SK-N-SH (cell line): ENCODE results near the gene ID4. TPM values are rescaled to one million over a fixed set of nuclear protein-coding genes. Genes with fewer than 3 reads are reported as not detected.

ENCODE experiments used
- CTCF ChIA-PET: fragments of 300-600, 350-600 bp; formaldehyde crosslinking; extraction: SDS; loops from one replicate; lab custom pipeline; 2021; lab: Yijun Ruan, JAX
- POLR2A ChIA-PET: fragments of 350-600 bp; sonication (Branson Sonifier 250); formaldehyde crosslinking; extraction: SDS; loops from one replicate; lab custom pipeline; 2020; ENCODE audit warnings: antibody characterized with exemption, inconsistent platforms; lab: Yijun Ruan, JAX
- DNase-seq: peaks from one replicate; pipeline ENCODE4 v3.0.0; 2012
- H2AFZ ChIP-seq: fragments of 200-600 bp; sonication (generic); 2 replicates; pipeline ENCODE4 v1.8.1; 2016; ENCODE audit warnings: antibody characterized with exemption, mild to moderate bottlenecking, low read depth
- H3F3A ChIP-seq: fragments of 200-600 bp; sonication (generic); replicated peaks from 2 replicates; pipeline ENCODE3; 2016; ENCODE audit warnings: antibody characterized with exemption, mild to moderate bottlenecking; ENCODE audit not compliant: insufficient read depth
- H3K27ac ChIP-seq, 2 experiments: fragments of 200-500 bp in 1 of 2; fragments of 200-600 bp in 1 of 2; sonication (Bioruptor generic) in 1 of 2; sonication (generic), shearing (Covaris generic) in 1 of 2; 2 replicates each; pipeline versions ENCODE4 v1.5.1 to v1.6.1; 2014 to 2016; ENCODE audit warnings: low read depth in 2 of 2, inconsistent platforms in 1 of 2, low read length in 1 of 2, mild to moderate bottlenecking in 1 of 2, mixed read lengths in 1 of 2
- H3K27me3 ChIP-seq: fragments of 200-600 bp; sonication (generic), shearing (Covaris generic); 2 replicates; pipeline ENCODE4 v1.6.1; 2016; ENCODE audit warnings: mixed run types; ENCODE audit not compliant: insufficient read depth
- H3K36me3 ChIP-seq, 2 experiments: fragments of 200-500 bp in 1 of 2; fragments of 200-600 bp in 1 of 2; sonication (Bioruptor generic) in 1 of 2; sonication (generic) in 1 of 2; replicated peaks in 1 of 2; 2 replicates each; pipeline versions ENCODE3 to v1.5.1; 2014 to 2016; ENCODE audit warnings: low read length in 1 of 2, mild to moderate bottlenecking in 1 of 2; ENCODE audit not compliant: insufficient read depth in 2 of 2, control insufficient read depth in 1 of 2
- H3K4me1 ChIP-seq, 2 experiments: fragments of 200-500 bp in 1 of 2; fragments of 200-600 bp in 1 of 2; sonication (Bioruptor generic) in 1 of 2; sonication (generic), shearing (Covaris generic) in 1 of 2; 2 replicates each; pipeline versions ENCODE4 v1.5.1 to v1.6.1; 2014 to 2016; ENCODE audit warnings: low read depth in 1 of 2, low read length in 1 of 2, mixed run types in 1 of 2; ENCODE audit not compliant: insufficient read depth in 2 of 2, control insufficient read depth in 1 of 2
- H3K4me2 ChIP-seq: fragments of 200-600 bp; sonication (generic), shearing (Covaris generic); 2 replicates; pipeline ENCODE4 v1.6.1; 2017; ENCODE audit warnings: mixed run types
- H3K4me3 ChIP-seq, 2 experiments: fragments of 200-500 bp in 1 of 2; fragments of 200-600 bp in 1 of 2; sonication (Bioruptor generic) in 1 of 2; sonication (generic), shearing (Covaris generic) in 1 of 2; 2 replicates each; pipeline versions ENCODE4 v1.5.1 to v1.8.1; 2014 to 2016; ENCODE audit warnings: low read depth in 2 of 2, inconsistent platforms in 1 of 2, low read length in 1 of 2, mild to moderate bottlenecking in 1 of 2, mixed read lengths in 1 of 2, moderate library complexity in 1 of 2
- H3K79me2 ChIP-seq: fragments of 200-600 bp; sonication (generic); 2 replicates; pipeline ENCODE4 v1.8.1; 2017; ENCODE audit warnings: mild to moderate bottlenecking; ENCODE audit not compliant: insufficient read depth
- H3K9ac ChIP-seq: fragments of 200-600 bp; sonication (generic); 2 replicates; pipeline ENCODE4 v1.6.1; 2017; ENCODE audit warnings: mixed run types
- H3K9me2 ChIP-seq: fragments of 200-600 bp; sonication (generic); 2 replicates; pipeline ENCODE4 v1.6.1; 2017; ENCODE audit warnings: mixed run types
- H3K9me3 ChIP-seq: fragments of 200-600 bp; sonication (generic); 2 replicates; pipeline ENCODE4 v1.6.1; 2017; ENCODE audit warnings: mixed run types, mild to moderate bottlenecking, moderate library complexity
- H4K20me1 ChIP-seq: fragments of 200-600 bp; sonication (generic); 2 replicates; pipeline ENCODE4 v1.6.1; 2017; ENCODE audit warnings: mild to moderate bottlenecking, mixed run types; ENCODE audit not compliant: insufficient read depth
- CHD2 ChIP-seq: fragments of 150-350 bp; IDR thresholded peaks from 2 replicates; pipeline ENCODE4 v1.6.1; 2018; ENCODE audit warnings: low read length; ENCODE audit not compliant: partially characterized antibody
- EP300 ChIP-seq, 2 experiments: IDR thresholded peaks; 2 replicates each; pipeline versions ENCODE4 v1.4.0 to v1.6.1; 2012; ENCODE audit warnings: borderline replicate concordance in 1 of 2, low read depth in 1 of 2, low read length in 1 of 2
- FOSL2 ChIP-seq: IDR thresholded peaks from 2 replicates; pipeline ENCODE4 v1.4.0; 2012; ENCODE audit warnings: low read depth, mild to moderate bottlenecking, moderate library complexity, borderline replicate concordance
- FOXJ3 ChIP-seq: sonication (generic); formaldehyde crosslinking; IDR thresholded peaks from 2 replicates; pipeline ENCODE4 v1.5.1; 2020; ENCODE audit warnings: mild to moderate bottlenecking, missing genetic modification reagents
- FOXM1 ChIP-seq: IDR thresholded peaks from 2 replicates; pipeline ENCODE4 v1.4.0; 2012; ENCODE audit warnings: low read depth, mild to moderate bottlenecking
- GABPA ChIP-seq: IDR thresholded peaks from 2 replicates; pipeline ENCODE4 v1.4.0; 2012; ENCODE audit warnings: low read depth, mild to moderate bottlenecking
- GATA2 ChIP-seq: sonication (generic); formaldehyde crosslinking; IDR thresholded peaks from 2 replicates; pipeline ENCODE4 v1.5.0; 2020; ENCODE audit warnings: mild to moderate bottlenecking, missing genetic modification reagents
- MEF2A ChIP-seq: IDR thresholded peaks from 2 replicates; pipeline ENCODE4 v1.4.0; 2012; ENCODE audit warnings: low read depth, borderline replicate concordance
- MXI1 ChIP-seq: IDR thresholded peaks from 2 replicates; pipeline ENCODE4 v1.6.1; 2012; ENCODE audit warnings: mild to moderate bottlenecking, low read depth, low read length, improper control_type of control experiment
- NFIC ChIP-seq: IDR thresholded peaks from 2 replicates; pipeline ENCODE4 v1.4.0; 2012; ENCODE audit warnings: borderline replicate concordance
- POLR2AphosphoS5 ChIP-seq: IDR thresholded peaks from 2 replicates; pipeline ENCODE4 v1.6.1; 2012; ENCODE audit warnings: low read depth, low read length
- RAD21 ChIP-seq: IDR thresholded peaks from 2 replicates; pipeline ENCODE4 v1.6.1; 2012; ENCODE audit warnings: mild to moderate bottlenecking, low read length
- RCOR1 ChIP-seq: fragments of 150-350 bp; IDR thresholded peaks from 2 replicates; pipeline ENCODE4 v1.6.1; 2017; ENCODE audit warnings: antibody characterized with exemption, low read length
- RXRA ChIP-seq: IDR thresholded peaks from 2 replicates; pipeline ENCODE4 v1.4.0; 2012; ENCODE audit warnings: low read depth, mild to moderate bottlenecking, borderline replicate concordance
- TAF1 ChIP-seq: IDR thresholded peaks from 2 replicates; pipeline ENCODE4 v1.6.1; 2012; ENCODE audit warnings: low read depth, mild to moderate bottlenecking, low read length, moderate library complexity, borderline replicate concordance
- TCF12 ChIP-seq: IDR thresholded peaks from 2 replicates; pipeline ENCODE4 v1.4.0; 2012
- TEAD4 ChIP-seq: IDR thresholded peaks from 2 replicates; pipeline ENCODE4 v1.4.0; 2012; ENCODE audit warnings: mild to moderate bottlenecking, borderline replicate concordance; ENCODE audit not compliant: insufficient read depth
- YY1 ChIP-seq: IDR thresholded peaks from 2 replicates; pipeline ENCODE4 v1.4.0; 2012; ENCODE audit warnings: low read depth, mild to moderate bottlenecking
- WGBS: methylation state at CpG from one replicate; pipeline ENCODE4 v1.1.6; 2017; ENCODE audit warnings: low lambda C conversion rate; 5-methylcytosine and 5-hydroxymethylcytosine counted together
- polyA plus RNA-seq, 3 experiments: library from polyadenylated mRNA; depleted of rRNA; stranded (reverse); fragments of >200 nt; gene quantifications; 2 replicates each; pipeline ENCODE4 v1.2.3, GENCODE V29; 2012
- TF ChIP-seq, protein P1 (sequence below): IDR thresholded peaks from 2 replicates; pipeline ENCODE4; 2012
- TF ChIP-seq, protein P2 (sequence below): IDR thresholded peaks from 2 replicates; pipeline ENCODE4 v1.4.0; 2012; ENCODE audit warnings: low read depth, borderline replicate concordance
- TF ChIP-seq, protein P3 (sequence below): IDR thresholded peaks from 2 replicates; pipeline ENCODE4 v1.4.0; 2012; ENCODE audit warnings: low read depth
- TF ChIP-seq, protein P4 (sequence below): IDR thresholded peaks from 2 replicates; pipeline ENCODE4 v1.4.0; 2012; ENCODE audit warnings: low read depth, borderline replicate concordance

ID4 gene
- polyA plus RNA-seq, 1 of the 3 experiments (the other 2 are of a cell fraction), result 4.9 TPM

DNA sequence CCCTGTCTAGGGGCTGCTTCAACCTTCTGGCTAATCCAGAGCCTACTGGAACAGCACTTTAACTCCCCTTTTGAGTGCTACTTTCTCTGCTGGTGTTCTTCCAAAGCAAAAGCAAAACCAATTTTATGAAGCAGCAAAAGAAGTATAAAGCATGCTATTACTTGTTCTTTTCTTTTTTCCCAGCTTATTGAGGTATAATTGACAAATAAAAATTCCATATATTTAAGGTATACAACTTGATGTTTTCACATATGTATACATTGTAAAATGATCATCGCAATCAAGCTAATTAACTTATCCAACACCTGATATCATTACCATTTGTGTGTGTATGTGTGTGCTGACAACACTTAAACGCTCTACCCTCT is 14.9 kb downstream of the ID4 start:
- Histone ChIP-seq H3K9me2 (no peaks in the 10 kb centered on the region), H3K79me2 (no peaks in the 10 kb centered on the region), H2AFZ (peak overlapping the region; percentile 39), H4K20me1 (no peaks in the 10 kb centered on the region), H3K9ac (no peak overlapping the region), H3K9me3 (no peaks in the 10 kb centered on the region), H3K4me2 (no peak overlapping the region)
- POLR2A ChIA-PET, result no interaction called here
- CTCF ChIA-PET, result interaction anchor here (0.6 to 1.9 kb wide), 8 partner anchors 10 to 893 kb away, joined by 3 to 9 read pairs (median 6); no protein-coding TSS in a partner anchor
- 66% methylated on average over 2 of the region's 2 CpGs for WGBS
- TF ChIP-seq TCF12 (no peak), RAD21 (no peak), CHD2 (no peak), GABPA (no peak), RXRA (no peak), GATA2 (CRISPR knock-in tag) (no peak), RCOR1 (no peak), FOXM1 (no peak), NFIC (no peak), TAF1 (no peak), EP300 (IDR thresholded peaks at IDR 0.05; ENCODE audit: borderline replicate concordance in 1 of 2, low read depth in 1 of 2, low read length in 1 of 2) (no peak), MXI1 (no peak), POLR2AphosphoS5 (no peak), TEAD4 (no peak)
- TF ChIP-seq, protein P1, sequence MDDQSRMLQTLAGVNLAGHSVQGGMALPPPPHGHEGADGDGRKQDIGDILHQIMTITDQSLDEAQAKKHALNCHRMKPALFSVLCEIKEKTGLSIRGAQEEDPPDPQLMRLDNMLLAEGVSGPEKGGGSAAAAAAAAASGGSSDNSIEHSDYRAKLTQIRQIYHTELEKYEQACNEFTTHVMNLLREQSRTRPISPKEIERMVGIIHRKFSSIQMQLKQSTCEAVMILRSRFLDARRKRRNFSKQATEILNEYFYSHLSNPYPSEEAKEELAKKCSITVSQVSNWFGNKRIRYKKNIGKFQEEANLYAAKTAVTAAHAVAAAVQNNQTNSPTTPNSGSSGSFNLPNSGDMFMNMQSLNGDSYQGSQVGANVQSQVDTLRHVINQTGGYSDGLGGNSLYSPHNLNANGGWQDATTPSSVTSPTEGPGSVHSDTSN, result no peak
- TF ChIP-seq, protein P2, sequence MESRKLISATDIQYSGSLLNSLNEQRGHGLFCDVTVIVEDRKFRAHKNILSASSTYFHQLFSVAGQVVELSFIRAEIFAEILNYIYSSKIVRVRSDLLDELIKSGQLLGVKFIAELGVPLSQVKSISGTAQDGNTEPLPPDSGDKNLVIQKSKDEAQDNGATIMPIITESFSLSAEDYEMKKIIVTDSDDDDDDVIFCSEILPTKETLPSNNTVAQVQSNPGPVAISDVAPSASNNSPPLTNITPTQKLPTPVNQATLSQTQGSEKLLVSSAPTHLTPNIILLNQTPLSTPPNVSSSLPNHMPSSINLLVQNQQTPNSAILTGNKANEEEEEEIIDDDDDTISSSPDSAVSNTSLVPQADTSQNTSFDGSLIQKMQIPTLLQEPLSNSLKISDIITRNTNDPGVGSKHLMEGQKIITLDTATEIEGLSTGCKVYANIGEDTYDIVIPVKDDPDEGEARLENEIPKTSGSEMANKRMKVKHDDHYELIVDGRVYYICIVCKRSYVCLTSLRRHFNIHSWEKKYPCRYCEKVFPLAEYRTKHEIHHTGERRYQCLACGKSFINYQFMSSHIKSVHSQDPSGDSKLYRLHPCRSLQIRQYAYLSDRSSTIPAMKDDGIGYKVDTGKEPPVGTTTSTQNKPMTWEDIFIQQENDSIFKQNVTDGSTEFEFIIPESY, result no peak
- TF ChIP-seq, protein P3, sequence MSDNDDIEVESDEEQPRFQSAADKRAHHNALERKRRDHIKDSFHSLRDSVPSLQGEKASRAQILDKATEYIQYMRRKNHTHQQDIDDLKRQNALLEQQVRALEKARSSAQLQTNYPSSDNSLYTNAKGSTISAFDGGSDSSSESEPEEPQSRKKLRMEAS, result no peak
- TF ChIP-seq, all 33 proteins: peak for 0
- H3K27ac ChIP-seq, result no peak overlapping the region
- no peak overlapping the region; a peak in 1 of 4 replicates for H3K4me3 ChIP-seq
- no peaks in the 10 kb centered on the region; the same call in 1 of the 2 replicates for H3K27me3 ChIP-seq
- no peak for DNase-seq
- H3K4me1 ChIP-seq, result peaks cover 0 to 9% of the 10 kb centered on the region in 2 experiments; a peak in 1 of 4 replicates
- no peaks in the 10 kb centered on the region for H3K36me3 ChIP-seq
- H3F3A ChIP-seq, result no peaks in the 10 kb centered on the region

DNA sequence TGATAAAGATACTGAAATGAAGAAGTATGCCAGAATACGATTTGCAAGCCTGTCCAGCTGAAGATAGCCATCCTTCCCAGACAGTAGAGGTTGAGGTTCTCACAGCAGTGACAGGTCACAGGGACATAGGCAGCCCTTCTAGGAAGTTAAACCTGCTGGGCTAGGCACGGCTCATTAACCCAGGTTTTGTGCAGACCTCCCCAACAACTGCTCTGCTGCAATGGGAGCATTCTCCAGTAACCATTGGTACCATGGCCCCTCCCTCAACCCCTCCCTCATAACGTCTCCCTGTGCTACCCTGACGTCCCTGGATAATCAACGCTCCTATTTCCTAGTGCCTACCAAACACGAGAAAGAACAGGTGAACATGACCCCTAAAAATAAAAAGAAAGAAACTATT is 15.8 kb downstream of the ID4 start:
- Histone ChIP-seq H4K20me1 (no peaks in the 10 kb centered on the region), H3K4me3 (no peak overlapping the region), H3K9me2 (no peaks in the 10 kb centered on the region), H3K79me2 (no peaks in the 10 kb centered on the region), H3K4me1 (peaks cover 0 to 9% of the 10 kb centered on the region in 2 experiments; a peak in 1 of 4 replicates), H3K4me2 (no peak overlapping the region), H2AFZ (no peak overlapping the region), H3F3A (no peaks in the 10 kb centered on the region), H3K9me3 (no peaks in the 10 kb centered on the region), H3K9ac (no peak overlapping the region), H3K36me3 (no peaks in the 10 kb centered on the region), H3K27me3 (no peaks in the 10 kb centered on the region; the same call in 1 of the 2 replicates), H3K27ac (no peak overlapping the region)
- ChIA-PET CTCF (interaction anchor here (1.1 kb wide), 1 partner anchor 9 kb away, joined by 5 read pairs; no protein-coding TSS in a partner anchor), POLR2A (no interaction called here)
- 4% methylated on average over 5 of the region's 6 CpGs for WGBS
- TF ChIP-seq FOSL2 (no peak), TCF12 (no peak), TAF1 (no peak), MEF2A (no peak), FOXJ3 (no peak), RCOR1 (no peak), FOXM1 (no peak), YY1 (no peak)
- TF ChIP-seq, protein P2, result no peak
- TF ChIP-seq, protein P4, sequence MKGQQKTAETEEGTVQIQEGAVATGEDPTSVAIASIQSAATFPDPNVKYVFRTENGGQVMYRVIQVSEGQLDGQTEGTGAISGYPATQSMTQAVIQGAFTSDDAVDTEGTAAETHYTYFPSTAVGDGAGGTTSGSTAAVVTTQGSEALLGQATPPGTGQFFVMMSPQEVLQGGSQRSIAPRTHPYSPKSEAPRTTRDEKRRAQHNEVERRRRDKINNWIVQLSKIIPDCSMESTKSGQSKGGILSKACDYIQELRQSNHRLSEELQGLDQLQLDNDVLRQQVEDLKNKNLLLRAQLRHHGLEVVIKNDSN, result no peak
- no peak for DNase-seq
